Measurements from ENCODE around the gene CFAP43. TPM values are rescaled to one million over a fixed set of nuclear protein-coding genes. Genes with fewer than 3 reads are reported as not detected.

Gene CFAP43
- total RNA-seq, 1 experiment from 2014 or later: 0.42 TPM

GRCh38 chr10:104274762-104275721 lies 42.9 kb upstream of the CFAP43 start (continued):
- TF ChIP-seq JAZF1 (CRISPR knock-in tag; IDR thresholded peaks at IDR 0.05): no peak

- ATAC-seq: no peak
- ChIA-PET POLR2A (interaction anchor here (1.0 to 1.5 kb wide), 4 partner anchors 20 to 153 kb away, joined by 3 to 6 read pairs (median 4); partner anchors contain the start of genes CFAP43, GSTO1 and ITPRIP), CTCF (interaction anchor here (0.8 to 8.8 kb wide), 48 partner anchors 9 to 387 kb away, joined by 3 to 126 read pairs (median 7); partner anchors contain the start of genes CFAP58, GSTO1, ITPRIP and SFR1)
- Mint-ChIP-seq H3K36me3 (no peaks in the 10 kb centered on the region; the same call in 1 of the 2 replicates), H3K27me3 (ENCODE audit: low read depth) (peaks cover 12% of the 10 kb centered on the region), H3K27ac (no peak overlapping the region), H3K4me3 (peak overlapping the region; percentile 70), H3K9me3 (no peaks in the 10 kb centered on the region), H3K4me1 (peaks cover 10% of the 10 kb centered on the region)
- TF ChIP-seq IRF1 (CRISPR knock-in tag; IDR thresholded peaks at IDR 0.05): no peak
- TF ChIP-seq ZNF281 (CRISPR knock-in tag; IDR thresholded peaks at IDR 0.05): no peak
- no peak for TF ChIP-seq ZNF219 (CRISPR knock-in tag; IDR thresholded peaks at IDR 0.05; ENCODE audit: borderline replicate concordance)
- no peak for TF ChIP-seq NR1H2 (CRISPR knock-in tag; IDR thresholded peaks at IDR 0.05)
- TF ChIP-seq ZBTB21 (CRISPR knock-in tag; IDR thresholded peaks at IDR 0.05; ENCODE audit: borderline replicate concordance): no peak
- no peak for TF ChIP-seq E2F1 (CRISPR knock-in tag; IDR thresholded peaks at IDR 0.05)
- no peak for TF ChIP-seq NFYB (CRISPR knock-in tag; conservative IDR thresholded peaks at IDR 0.05; ENCODE audit: low read depth)
- TF ChIP-seq ATF6 (CRISPR knock-in tag; IDR thresholded peaks at IDR 0.05): no peak
- TF ChIP-seq ZNF138 (CRISPR knock-in tag; conservative IDR thresholded peaks at IDR 0.05): no peak
- no peak for TF ChIP-seq ZMAT4 (CRISPR knock-in tag; IDR thresholded peaks at IDR 0.05)
- no peak for TF ChIP-seq EMX1 (CRISPR knock-in tag; IDR thresholded peaks at IDR 0.05)
- no peak for TF ChIP-seq OVOL2 (CRISPR knock-in tag; IDR thresholded peaks at IDR 0.05; ENCODE audit: borderline replicate concordance)
- no peak for TF ChIP-seq E2F4 (CRISPR knock-in tag; IDR thresholded peaks at IDR 0.05; ENCODE audit: borderline replicate concordance, low read depth)
- no peak for TF ChIP-seq SOX15 (CRISPR knock-in tag; IDR thresholded peaks at IDR 0.05)
- no peak for DNase-seq (ENCODE audit: low spot score)
These were observed 41.9 kb upstream of the CFAP43 start for GRCh38 chr10:104273899-104274575.

Data from WTC11 (cell line).